ENCODE results near the gene CHID1.

CHID1 gene

DNA sequence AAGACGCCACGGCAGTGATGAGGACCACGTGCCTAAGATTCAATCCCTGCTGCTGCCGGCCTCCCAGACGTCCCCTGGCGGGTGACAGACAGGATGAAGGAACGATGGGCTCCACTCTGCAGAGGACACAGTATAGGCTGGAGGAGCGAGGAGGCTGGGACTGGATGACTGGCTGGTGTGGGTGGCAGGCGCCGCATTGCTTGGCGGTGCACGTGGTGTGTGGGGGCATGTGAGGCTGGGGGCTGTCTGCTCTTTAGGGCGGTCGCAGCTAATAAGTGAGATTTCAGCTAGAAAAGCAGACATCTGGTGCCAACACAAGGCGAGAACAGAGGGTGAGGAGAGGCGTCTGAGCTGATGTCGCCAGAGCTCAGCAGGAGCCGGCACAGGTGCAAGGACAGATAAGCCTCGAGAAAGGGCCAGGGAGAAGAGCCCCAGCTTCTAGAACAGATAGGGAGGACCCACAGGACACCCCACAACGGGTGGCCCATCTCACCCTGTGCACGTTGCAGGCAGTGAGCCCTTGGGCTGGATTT is 34.8 kb downstream of the CHID1 start:
- DNase-seq (ENCODE audit: low spot score) = no peak
- TF ChIP-seq, protein P1, sequence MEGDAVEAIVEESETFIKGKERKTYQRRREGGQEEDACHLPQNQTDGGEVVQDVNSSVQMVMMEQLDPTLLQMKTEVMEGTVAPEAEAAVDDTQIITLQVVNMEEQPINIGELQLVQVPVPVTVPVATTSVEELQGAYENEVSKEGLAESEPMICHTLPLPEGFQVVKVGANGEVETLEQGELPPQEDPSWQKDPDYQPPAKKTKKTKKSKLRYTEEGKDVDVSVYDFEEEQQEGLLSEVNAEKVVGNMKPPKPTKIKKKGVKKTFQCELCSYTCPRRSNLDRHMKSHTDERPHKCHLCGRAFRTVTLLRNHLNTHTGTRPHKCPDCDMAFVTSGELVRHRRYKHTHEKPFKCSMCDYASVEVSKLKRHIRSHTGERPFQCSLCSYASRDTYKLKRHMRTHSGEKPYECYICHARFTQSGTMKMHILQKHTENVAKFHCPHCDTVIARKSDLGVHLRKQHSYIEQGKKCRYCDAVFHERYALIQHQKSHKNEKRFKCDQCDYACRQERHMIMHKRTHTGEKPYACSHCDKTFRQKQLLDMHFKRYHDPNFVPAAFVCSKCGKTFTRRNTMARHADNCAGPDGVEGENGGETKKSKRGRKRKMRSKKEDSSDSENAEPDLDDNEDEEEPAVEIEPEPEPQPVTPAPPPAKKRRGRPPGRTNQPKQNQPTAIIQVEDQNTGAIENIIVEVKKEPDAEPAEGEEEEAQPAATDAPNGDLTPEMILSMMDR (IDR thresholded peaks at IDR 0.05; ENCODE audit: extremely low read depth, insufficient read depth, missing control alignments) = no peak
- in situ Hi-C loops (cut with MboI; ENCODE audit: low pct_unique_long_range_greater_than_20kb, low sequenced_read_pairs, unreplicated experiment) = no loop called here

DNA sequence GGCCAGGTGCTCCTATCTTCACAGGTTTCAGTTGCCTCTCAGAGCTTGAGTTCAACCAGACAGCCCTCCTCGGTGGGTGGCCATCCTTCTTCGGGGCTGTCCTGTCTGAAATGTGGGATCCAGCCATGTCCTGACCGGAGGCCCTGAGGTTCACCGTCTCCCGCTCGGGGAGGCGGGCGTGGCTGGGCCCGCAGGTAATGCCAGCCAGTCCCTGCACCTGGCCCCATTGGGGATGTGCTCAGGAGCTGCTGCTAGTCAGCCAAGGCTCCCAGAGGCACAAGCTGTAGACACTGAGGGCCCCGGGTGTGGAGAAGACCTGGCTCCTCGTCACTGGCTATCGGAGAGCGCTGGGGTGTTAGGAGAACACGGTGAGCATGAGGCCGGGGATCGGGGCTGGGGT is 35.4 kb downstream of the CHID1 start:
- TF ChIP-seq, protein P1 (IDR thresholded peaks at IDR 0.05; ENCODE audit: extremely low read depth, insufficient read depth, missing control alignments) = no peak
- in situ Hi-C loops (cut with MboI; ENCODE audit: low pct_unique_long_range_greater_than_20kb, low sequenced_read_pairs, unreplicated experiment) = no loop called here
- no peak for DNase-seq (ENCODE audit: low spot score)

DNA sequence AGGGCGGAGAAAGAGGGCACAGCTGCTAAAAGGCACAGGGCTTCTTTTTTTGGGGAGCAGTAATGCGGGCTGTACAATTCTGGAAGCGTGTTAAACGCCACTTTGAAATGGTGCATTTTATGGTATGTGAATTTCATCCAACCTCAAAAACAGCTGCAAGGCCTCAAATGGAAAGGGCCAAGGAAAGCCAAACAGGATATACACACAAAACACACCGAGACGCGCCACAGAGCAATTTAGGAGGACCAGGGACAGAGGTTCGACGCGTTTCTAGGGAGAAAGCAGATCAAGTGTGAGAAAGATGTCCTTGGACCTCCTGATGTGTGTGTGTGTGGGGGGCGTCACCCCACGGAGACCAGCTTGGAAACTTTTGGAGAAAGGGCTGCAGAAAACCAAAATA is 36.9 kb downstream of the CHID1 start:
- in situ Hi-C loops (cut with MboI; ENCODE audit: low pct_unique_long_range_greater_than_20kb, low sequenced_read_pairs, unreplicated experiment) = no loop called here
- TF ChIP-seq, protein P1 (IDR thresholded peaks at IDR 0.05; ENCODE audit: extremely low read depth, insufficient read depth, missing control alignments) = no peak
- DNase-seq (ENCODE audit: low spot score) = no peak

DNA sequence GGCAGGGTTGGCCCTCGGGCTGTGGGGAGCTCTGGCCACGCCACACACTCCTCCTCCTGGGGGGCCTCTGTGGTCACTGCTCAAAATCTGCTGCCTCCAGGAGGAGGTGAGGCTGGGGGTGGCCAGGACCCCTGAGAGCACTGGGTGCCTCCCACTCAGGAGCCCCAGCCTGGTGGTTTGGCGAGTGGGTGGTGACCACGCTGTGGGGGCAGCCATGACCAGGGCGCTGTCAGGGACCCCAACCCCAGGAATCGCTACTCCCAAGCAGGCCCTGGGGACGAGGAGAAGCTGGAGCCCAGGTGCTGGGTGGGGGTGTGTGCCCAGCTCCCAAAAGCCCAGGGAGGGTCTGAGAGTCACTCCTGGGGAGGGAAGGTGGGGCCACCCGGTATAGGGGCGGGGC is 37.8 kb downstream of the CHID1 start:
- in situ Hi-C loops (cut with MboI; ENCODE audit: low pct_unique_long_range_greater_than_20kb, low sequenced_read_pairs, unreplicated experiment) = no loop called here
- TF ChIP-seq, protein P1 (IDR thresholded peaks at IDR 0.05; ENCODE audit: extremely low read depth, insufficient read depth, missing control alignments) = no peak
- DNase-seq (ENCODE audit: low spot score) = no peak

DNA sequence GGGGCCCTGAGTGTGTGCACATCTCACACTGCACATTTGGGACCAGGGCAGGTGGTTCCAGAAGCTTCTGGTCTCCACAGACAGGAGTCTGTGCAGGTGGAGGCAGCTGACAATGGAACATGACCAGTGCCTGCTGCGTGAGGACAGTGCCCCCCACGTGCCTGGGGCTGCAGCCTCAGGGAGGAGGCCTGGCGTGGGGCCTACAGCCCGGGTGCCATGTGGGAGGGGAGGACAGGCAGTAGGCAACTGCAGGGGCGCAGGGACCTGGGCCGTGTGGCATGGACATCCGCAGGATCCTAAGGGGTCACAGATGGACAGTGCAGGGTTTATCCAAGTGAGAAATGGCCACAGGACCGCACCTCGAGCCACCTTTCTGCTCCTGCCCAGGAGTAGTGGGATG is 39.1 kb downstream of the CHID1 start:
- TF ChIP-seq, protein P1 (IDR thresholded peaks at IDR 0.05; ENCODE audit: extremely low read depth, insufficient read depth, missing control alignments) = no peak
- DNase-seq (ENCODE audit: low spot score) = no peak
- in situ Hi-C loops (cut with MboI; ENCODE audit: low pct_unique_long_range_greater_than_20kb, low sequenced_read_pairs, unreplicated experiment) = no loop called here

DNA sequence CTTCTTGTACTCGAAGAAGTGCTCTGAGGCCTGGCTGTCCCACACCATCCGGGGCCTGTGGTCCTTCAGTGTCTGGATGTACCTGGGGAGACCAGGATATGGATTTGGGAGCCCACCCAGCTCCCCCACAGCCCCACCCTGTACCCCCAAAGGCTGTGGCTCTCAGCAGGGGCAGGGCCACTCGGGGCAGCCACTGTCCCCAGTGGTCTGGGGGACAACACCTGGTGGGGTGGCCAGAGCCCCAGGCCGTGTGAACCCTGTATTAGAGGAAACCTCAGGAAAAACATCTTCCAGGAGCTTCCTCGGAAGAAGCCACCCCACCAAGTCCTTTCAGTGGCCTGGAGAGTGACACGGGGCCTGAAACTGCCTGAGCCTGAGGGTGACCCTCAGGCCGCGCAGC is 40.2 kb downstream of the CHID1 start:
- in situ Hi-C loops (cut with MboI; ENCODE audit: low pct_unique_long_range_greater_than_20kb, low sequenced_read_pairs, unreplicated experiment) = no loop called here
- no peak for DNase-seq (ENCODE audit: low spot score)
- TF ChIP-seq, protein P1 (IDR thresholded peaks at IDR 0.05; ENCODE audit: extremely low read depth, insufficient read depth, missing control alignments) = no peak

DNA sequence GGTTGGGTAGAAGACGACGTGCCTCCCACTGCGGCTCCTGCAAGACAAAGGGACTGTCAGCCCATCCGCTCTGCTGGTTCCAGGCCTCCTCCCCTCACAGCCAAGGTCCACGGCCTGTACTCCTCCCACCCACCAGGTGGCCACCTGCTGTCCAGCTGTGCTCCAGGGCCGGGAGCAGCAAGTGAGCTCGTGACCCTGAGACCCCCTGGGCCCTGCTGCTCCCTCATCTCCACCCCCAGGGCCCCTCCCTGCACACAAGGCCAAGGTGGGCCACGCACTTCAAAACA is 40.5 kb downstream of the CHID1 start:
- in situ Hi-C loops (cut with MboI; ENCODE audit: low pct_unique_long_range_greater_than_20kb, low sequenced_read_pairs, unreplicated experiment) = no loop called here
- TF ChIP-seq, protein P1 (IDR thresholded peaks at IDR 0.05; ENCODE audit: extremely low read depth, insufficient read depth, missing control alignments) = no peak
- no peak for DNase-seq (ENCODE audit: low spot score)

Data from GM13977 (cell line).